GM21576 (cell line): ENCODE results near the gene STX1A.
"Not testable (repeated sequence)": the region's sequence is repeated elsewhere in the genome, so short reads cannot be mapped to it uniquely, and the experiment has no call there.

Experiments used
- ATAC-seq: cut with Tn5 transposase; IDR thresholded peaks from one replicate; pipeline ENCODE4 v1.9.1; 2021; ENCODE audit warnings: mild to moderate bottlenecking, moderate library complexity; ENCODE audit not compliant: unreplicated experiment

STX1A gene

GRCh38 chr7:73736885-73737284, 17.4 kb upstream of the STX1A start:
- no peak for ATAC-seq

- no peak for ATAC-seq
These were observed 16.0 kb upstream of the STX1A start for GRCh38 chr7:73735528-73735905.

- ATAC-seq: no peak
These were observed 15.4 kb upstream of the STX1A start for GRCh38 chr7:73734619-73735527.

- no peak for ATAC-seq
These were observed 12.9 kb upstream of the STX1A start for GRCh38 chr7:73732397-73732796.

GRCh38 chr7:73730485-73730884, 11.0 kb upstream of the STX1A start:
- ATAC-seq: no peak

- no peak for ATAC-seq
These were observed 9.1 kb upstream of the STX1A start for GRCh38 chr7:73728551-73728950.

GRCh38 chr7:73727952-73728351, 8.5 kb upstream of the STX1A start:
- ATAC-seq: no peak

GRCh38 chr7:73726083-73726466, 6.6 kb upstream of the STX1A start:
- no peak for ATAC-seq

GRCh38 chr7:73723813-73724212, 4.3 kb upstream of the STX1A start:
- ATAC-seq: no peak

- ATAC-seq: no peak
These were observed 3.3 kb upstream of the STX1A start for GRCh38 chr7:73722785-73723184.

GRCh38 chr7:73722182-73722581, 2.7 kb upstream of the STX1A start:
- ATAC-seq: not testable (repeated sequence)

- ATAC-seq: no peak
These were observed 1.9 kb upstream of the STX1A start for GRCh38 chr7:73721377-73721817.

GRCh38 chr7:73720443-73720842, 974 bp upstream of the STX1A start:
- ATAC-seq: not testable (repeated sequence)

- ATAC-seq: no peak
These were observed 319 bp upstream of the STX1A start for GRCh38 chr7:73719806-73720169.

- ATAC-seq: no peak
These were observed 1.0 kb downstream of the STX1A start for GRCh38 chr7:73718438-73718881.

GRCh38 chr7:73717991-73718405, 1.5 kb downstream of the STX1A start:
- no peak for ATAC-seq

GRCh38 chr7:73717025-73717807, 2.3 kb downstream of the STX1A start:
- no peak for ATAC-seq

- no peak for ATAC-seq
These were observed 3.1 kb downstream of the STX1A start for GRCh38 chr7:73716318-73716890.

- no peak for ATAC-seq
These were observed 3.7 kb downstream of the STX1A start for GRCh38 chr7:73715648-73716317.

- not testable (repeated sequence) for ATAC-seq
These were observed 6.2 kb downstream of the STX1A start for GRCh38 chr7:73713319-73713718.

GRCh38 chr7:73712773-73713172, 6.7 kb downstream of the STX1A start:
- ATAC-seq: no peak
